ENCODE data around the gene HDAC9. TPM values are rescaled to one million over a fixed set of nuclear protein-coding genes. Genes with fewer than 3 reads are reported as not detected.

The HDAC9 gene
- 11.6 and 19.8 TPM in 2 replicates for polyA plus RNA-seq (2012; rRNA removed)
- polyA plus RNA-seq (2012; cell fraction: cytosol; rRNA removed) = 12.1 and 15.5 TPM in 2 replicates
- 15.1 and 30.9 TPM in 2 replicates for polyA plus RNA-seq (2012; cell fraction: nucleus; rRNA removed)

GRCh38 chr7:18495412-18496340, at the start of gene HDAC9:
HDAC9 (plus strand) TSS chr7:18495749; CDS start chr7:18496303, 554 bp downstream.
- H3K4me2 ChIP-seq = peak within 1 kb of the TSS; percentile 82
- H4K20me1 ChIP-seq (ENCODE audit: insufficient read depth) = no peaks in the 10 kb centered on the region
- H3K4me1 ChIP-seq (ENCODE audit: control insufficient read depth in 1 of 2, insufficient read depth in 2 of 2, low read depth in 1 of 2, low read length in 1 of 2) = peaks cover 8 to 53% of the 10 kb centered on the region in 2 experiments; a peak in 3 of 4 replicates
- H3F3A ChIP-seq (replicated peaks; ENCODE audit: insufficient read depth) = peaks cover 19% of the 10 kb centered on the region
- ChIA-PET POLR2A (interaction anchor here (0.5 to 3.1 kb wide), 22 partner anchors 12 to 622 kb away, joined by 3 to 17 read pairs (median 4); partner anchors contain the start of gene TWIST1), CTCF (interaction anchor here (0.6 to 7.3 kb wide), 26 partner anchors 10 to 725 kb away, joined by 3 to 52 read pairs (median 3); no protein-coding TSS in a partner anchor)
- peak within 1 kb of the TSS; percentile 49 for H3K9ac ChIP-seq
- H3K9me3 ChIP-seq = no peaks in the 10 kb centered on the region
- H2AFZ ChIP-seq (ENCODE audit: low read depth) = peak within 1 kb of the TSS; percentile 80
- H3K27ac ChIP-seq (ENCODE audit: low read depth in 2 of 2, low read length in 1 of 2) = peak within 1 kb of the TSS; percentile 80 to 100
- no peaks in the 10 kb centered on the region for H3K9me2 ChIP-seq
- H3K27me3 ChIP-seq (ENCODE audit: insufficient read depth) = no peaks in the 10 kb centered on the region
- 6% methylated on average over 18 of the region's 18 CpGs for WGBS (ENCODE audit: low lambda C conversion rate)
- H3K4me3 ChIP-seq (ENCODE audit: low read depth in 2 of 2, low read length in 1 of 2) = peak within 1 kb of the TSS; percentile 63 to 67
- DNase-seq = peak; percentile 49
- H3K79me2 ChIP-seq (ENCODE audit: insufficient read depth) = peaks cover 18% of the 10 kb centered on the region
- no peaks in the 10 kb centered on the region for H3K36me3 ChIP-seq (replicated peaks in 1 of 2; ENCODE audit: control insufficient read depth in 1 of 2, insufficient read depth in 2 of 2, low read length in 1 of 2)
- peak; percentile 67; the same call in 1 of the 2 replicates for TF ChIP-seq TAF1 (IDR thresholded peaks at IDR 0.05; ENCODE audit: borderline replicate concordance, low read depth, low read length)
- TF ChIP-seq MAX (IDR thresholded peaks at IDR 0.05; ENCODE audit: low read depth) = no peak
- no peak for TF ChIP-seq ZBTB33 (IDR thresholded peaks at IDR 0.05; ENCODE audit: borderline replicate concordance, low read depth)
- TF ChIP-seq JUND (IDR thresholded peaks at IDR 0.05) = 0 out of 2 replicates have a peak, but pooled peaks have one; percentile 14
- no peak; the same call in 1 of the 2 replicates for TF ChIP-seq ELF1 (IDR thresholded peaks at IDR 0.05)
- TF ChIP-seq MEF2A (IDR thresholded peaks at IDR 0.05; ENCODE audit: borderline replicate concordance, low read depth) = peak; percentile 97
- peak; percentile 53; the same call in 1 of the 2 replicates for TF ChIP-seq RFX5 (IDR thresholded peaks at IDR 0.05; ENCODE audit: low read length)
- peak; percentile 86 for TF ChIP-seq RCOR1 (IDR thresholded peaks at IDR 0.05; ENCODE audit: low read length)
- TF ChIP-seq USF1 (IDR thresholded peaks at IDR 0.05; ENCODE audit: borderline replicate concordance, low read depth) = no peak
- TF ChIP-seq RXRA (IDR thresholded peaks at IDR 0.05; ENCODE audit: borderline replicate concordance, low read depth) = no peak
- TF ChIP-seq FOXM1 (IDR thresholded peaks at IDR 0.05; ENCODE audit: low read depth) = no peak
- TF ChIP-seq GABPA (IDR thresholded peaks at IDR 0.05; ENCODE audit: low read depth) = no peak
- peak; percentile 63 for TF ChIP-seq PBX3 (IDR thresholded peaks at IDR 0.05)
- TF ChIP-seq CTCF (IDR thresholded peaks at IDR 0.05) = no peak
- TF ChIP-seq CHD2 (IDR thresholded peaks at IDR 0.05; ENCODE audit: low read length, partially characterized antibody) = peak; percentile 77
- TF ChIP-seq SIN3A (IDR thresholded peaks at IDR 0.05; ENCODE audit: borderline replicate concordance, low read depth, low read length) = peak; percentile 15; the same call in 1 of the 2 replicates
- TF ChIP-seq SMC3 (IDR thresholded peaks at IDR 0.05; ENCODE audit: low read depth, low read length) = peak; percentile 2; the same call in 1 of the 2 replicates
- TF ChIP-seq REST (IDR thresholded peaks at IDR 0.05; ENCODE audit: low read depth, low read length) = peak; percentile 58; the same call in 1 of the 2 replicates
- no peak for TF ChIP-seq TEAD4 (IDR thresholded peaks at IDR 0.05; ENCODE audit: borderline replicate concordance, insufficient read depth)
- no peak for TF ChIP-seq EZH2phosphoT487 (IDR thresholded peaks at IDR 0.05; ENCODE audit: borderline replicate concordance, low read depth)
- TF ChIP-seq POLR2AphosphoS5 (IDR thresholded peaks at IDR 0.05; ENCODE audit: low read depth, low read length) = peak; percentile 83

Data from SK-N-SH (cell line).